GM23338 (cell line): ENCODE measurements around the gene KIF1A.

ENCODE experiments used
- CREB1 ChIP-seq: fragments of 250-450 bp; sonication (Bioruptor Pico); IDR thresholded peaks from 2 replicates; pipeline ENCODE4 v1.5.0; 2020; ENCODE audit warnings: low read depth, mild to moderate bottlenecking, moderate library complexity
- CTCF ChIP-seq, 2 experiments: fragments of 200-600 bp in 1 of 2; sonication (generic) in 1 of 2; conservative IDR thresholded peaks; 2 replicates each; pipeline versions ENCODE4 v1.5.1 to v1.6.1; 2016 to 2017; ENCODE audit warnings: antibody characterized with exemption in 2 of 2, low read depth in 2 of 2, mild to moderate bottlenecking in 2 of 2, moderate library complexity in 1 of 2
- EZH2 ChIP-seq: fragments of 200-600 bp; sonication (generic); IDR thresholded peaks from one replicate; pipeline ENCODE4 v1.8.0; 2017; ENCODE audit warnings: antibody characterized with exemption, mild to moderate bottlenecking, low read depth; ENCODE audit not compliant: unreplicated experiment
- EZH2phosphoT487 ChIP-seq: fragments of 200-600 bp; sonication (generic); IDR thresholded peaks from one replicate; pipeline ENCODE4 v1.8.1; 2018; ENCODE audit warnings: antibody characterized with exemption; ENCODE audit not compliant: unreplicated experiment
- JUNB ChIP-seq: IDR thresholded peaks from one replicate; pipeline ENCODE4 v1.6.1; 2016; ENCODE audit warnings: antibody characterized with exemption; ENCODE audit not compliant: unreplicated experiment
- NANOG ChIP-seq: IDR thresholded peaks from 2 replicates; pipeline ENCODE4 v1.6.1; 2016; ENCODE audit warnings: antibody characterized with exemption, borderline replicate concordance
- POLR2AphosphoS5 ChIP-seq: IDR thresholded peaks from 2 replicates; pipeline ENCODE4 v1.6.1; 2016; ENCODE audit warnings: antibody characterized with exemption, low read depth
- REST ChIP-seq: IDR thresholded peaks from one replicate; pipeline ENCODE4 v1.6.1; 2018; ENCODE audit warnings: antibody characterized with exemption; ENCODE audit not compliant: unreplicated experiment
- STAT1 ChIP-seq: IDR thresholded peaks from one replicate; pipeline ENCODE4 v1.6.1; 2016; ENCODE audit warnings: antibody characterized with exemption; ENCODE audit not compliant: unreplicated experiment
- ZNF114 ChIP-seq: fragments of 250-450 bp; sonication (Bioruptor Pico); IDR thresholded peaks from 2 replicates; pipeline ENCODE4 v1.5.0; 2020; ENCODE audit warnings: mild to moderate bottlenecking, moderate library complexity
- ZNF331 ChIP-seq: fragments of 250-450 bp; sonication (Bioruptor Pico); IDR thresholded peaks from 2 replicates; pipeline ENCODE4 v1.5.0; 2020; ENCODE audit warnings: low read depth, mild to moderate bottlenecking, moderate library complexity
- ZNF462 ChIP-seq: fragments of 250-450 bp; sonication (Bioruptor Pico); IDR thresholded peaks from 2 replicates; pipeline ENCODE4 v1.5.0; 2020; ENCODE audit warnings: mild to moderate bottlenecking, moderate library complexity
- TF ChIP-seq, protein P1 (sequence below): IDR thresholded peaks from 2 replicates; pipeline ENCODE4 v1.6.1; 2016; ENCODE audit warnings: antibody characterized with exemption

- TF ChIP-seq JUNB (no peak), CTCF (conservative IDR thresholded peaks at IDR 0.05; ENCODE audit: low read depth in 2 of 2) (no peak), EZH2phosphoT487 (no peak), REST (no peak), POLR2AphosphoS5 (no peak), EZH2 (no peak), CREB1 (CRISPR knock-in tag) (no peak), ZNF114 (no peak), STAT1 (no peak), NANOG (no peak), ZNF462 (CRISPR knock-in tag) (no peak), ZNF331 (CRISPR knock-in tag) (no peak)
- TF ChIP-seq, protein P1, sequence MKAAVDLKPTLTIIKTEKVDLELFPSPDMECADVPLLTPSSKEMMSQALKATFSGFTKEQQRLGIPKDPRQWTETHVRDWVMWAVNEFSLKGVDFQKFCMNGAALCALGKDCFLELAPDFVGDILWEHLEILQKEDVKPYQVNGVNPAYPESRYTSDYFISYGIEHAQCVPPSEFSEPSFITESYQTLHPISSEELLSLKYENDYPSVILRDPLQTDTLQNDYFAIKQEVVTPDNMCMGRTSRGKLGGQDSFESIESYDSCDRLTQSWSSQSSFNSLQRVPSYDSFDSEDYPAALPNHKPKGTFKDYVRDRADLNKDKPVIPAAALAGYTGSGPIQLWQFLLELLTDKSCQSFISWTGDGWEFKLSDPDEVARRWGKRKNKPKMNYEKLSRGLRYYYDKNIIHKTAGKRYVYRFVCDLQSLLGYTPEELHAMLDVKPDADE, result no peak
Observed at GRCh38 chr2:240811346-240812300, 8.4 kb downstream of the KIF1A start.
